Ecto neural progenitor cell (in vitro differentiated cells): ENCODE measurements around the gene ZNF667.
A peak's percentile ranks its signal among the peaks of the same experiment; 100 is the strongest.

ENCODE experiments used
- DNase-seq: peaks from one replicate; pipeline ENCODE4 v3.0.0-alpha.2; 2018; ENCODE audit warnings: low spot score

ZNF667 gene

GRCh38 chr19:56393119-56394012, 83.8 kb downstream of the ZNF667 start, which contains the start of gene ZNF582:
TSS of gene ZNF582 (minus strand) at chr19:56393534. CDS start at chr19:56391752, 1,782 bp downstream.
- DNase-seq = peak; percentile 93
